Muscle of leg (tissue), 11 donors: ENCODE results near the gene TTYH2. TPM values are rescaled to one million over a fixed set of nuclear protein-coding genes. Genes with fewer than 3 reads are reported as not detected.
"Not testable (repeated sequence)": the region's sequence is repeated elsewhere in the genome, so short reads cannot be mapped to it uniquely, and the experiment has no call there.

Experiments
- DNase-seq: peaks from one replicate; pipeline ENCODE4 v3.0.0; 2013
- H3K27ac ChIP-seq: one replicate; pipeline ENCODE4 v1.5.1; 2013; ENCODE audit warnings: mild to moderate bottlenecking, low read length, control low read depth
- H3K27me3 ChIP-seq: one replicate; pipeline ENCODE4 v1.6.1; 2013; ENCODE audit warnings: low read length; ENCODE audit not compliant: control insufficient read depth, insufficient read depth
- H3K36me3 ChIP-seq: one replicate; pipeline ENCODE4 v1.6.1; 2013; ENCODE audit warnings: low read length; ENCODE audit not compliant: control insufficient read depth, insufficient read depth
- H3K4me1 ChIP-seq: one replicate; pipeline ENCODE4 v1.6.1; 2013; ENCODE audit warnings: low read length; ENCODE audit not compliant: control insufficient read depth, insufficient read depth
- H3K4me3 ChIP-seq: one replicate; pipeline ENCODE4 v1.5.1; 2013; ENCODE audit warnings: low read length, control low read depth
- H3K9me3 ChIP-seq: replicated peaks from 2 replicates; pipeline ENCODE4 v1.6.1; 2013; ENCODE audit warnings: low read depth, low read length; ENCODE audit not compliant: control insufficient read depth
- WGBS: methylation state at CpG from one replicate; pipeline ENCODE4 v1.1.5; 2013; ENCODE audit warnings: missing lambda C conversion rate; ENCODE audit not compliant: insufficient coverage; 5-methylcytosine and 5-hydroxymethylcytosine counted together
- polyA plus RNA-seq, 8 donors: library from polyadenylated mRNA; unstranded; fragments of 120-200 nt; gene quantifications; one replicate each; pipeline versions ENCODE4 v1.2.1 to v1.2.3, GENCODE V29; 2013; ENCODE audit warnings: inconsistent platforms in 1 of 8, low replicate concordance in 1 of 8; ENCODE audit not compliant: insufficient read length in 8 of 8, insufficient read depth in 1 of 8
- total RNA-seq: library from RNA; stranded (reverse); fragments of 120-200 nt; gene quantifications from one replicate; pipeline ENCODE4 v1.2.4, GENCODE V29; 2013

TTYH2 gene
- total and polyA plus RNA-seq, 9 donors: 35.5 to 85.2 (median 70.0) TPM

GRCh38 chr17:74271281-74271680 is 57.9 kb downstream of the TTYH2 start:
- H3K4me3 ChIP-seq: no peak overlapping the region
- DNase-seq: no peak
- H3K9me3 ChIP-seq: peaks cover 3% of the 10 kb centered on the region
- WGBS: 60% methylated on average over 1 of the region's 3 CpGs
- H3K27ac ChIP-seq: no peak overlapping the region
- no peaks in the 10 kb centered on the region for H3K36me3 ChIP-seq
- peaks cover 63% of the 10 kb centered on the region for H3K4me1 ChIP-seq
- H3K27me3 ChIP-seq: peaks cover 5% of the 10 kb centered on the region

DNA sequence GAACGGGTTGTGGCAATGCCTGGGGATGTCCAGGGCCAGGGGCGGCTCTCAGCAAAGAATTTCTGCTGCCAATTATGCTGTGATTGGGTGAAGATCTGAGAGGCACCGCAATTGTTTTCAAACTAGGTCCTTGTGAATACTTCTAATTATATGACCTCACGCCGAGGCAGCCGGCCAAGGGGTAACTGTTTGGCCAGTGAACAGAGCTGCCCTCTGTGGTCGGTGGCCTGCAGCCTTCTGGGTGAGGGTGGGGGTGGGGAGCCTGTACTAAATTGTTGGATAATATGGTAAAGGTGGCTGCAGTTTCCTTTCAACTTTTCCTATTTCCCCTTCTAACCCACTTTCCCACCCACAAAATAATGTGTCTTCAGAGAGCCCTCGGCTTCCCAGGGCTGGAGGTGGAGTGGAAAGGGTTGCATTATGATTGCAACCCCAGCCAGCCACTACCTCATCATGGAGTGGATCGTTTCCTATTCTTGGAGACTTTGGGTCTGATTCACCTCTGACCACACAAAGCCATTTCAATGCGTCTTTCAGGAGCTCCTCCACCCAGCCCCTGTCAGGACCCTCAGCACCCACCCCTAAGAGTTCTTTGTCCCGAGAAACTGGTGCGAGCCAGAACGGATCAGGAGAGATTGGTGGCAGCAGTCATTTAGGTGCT is 58.7 kb downstream of the TTYH2 start:
- Histone ChIP-seq H3K4me3 (no peak overlapping the region), H3K9me3 (peaks cover 2% of the 10 kb centered on the region), H3K36me3 (no peaks in the 10 kb centered on the region), H3K27me3 (peaks cover 5% of the 10 kb centered on the region), H3K4me1 (peaks cover 70% of the 10 kb centered on the region), H3K27ac (peak overlapping the region; percentile 83)
- DNase-seq: peak; percentile 89
- 33% methylated on average over 2 of the region's 13 CpGs for WGBS

DNA sequence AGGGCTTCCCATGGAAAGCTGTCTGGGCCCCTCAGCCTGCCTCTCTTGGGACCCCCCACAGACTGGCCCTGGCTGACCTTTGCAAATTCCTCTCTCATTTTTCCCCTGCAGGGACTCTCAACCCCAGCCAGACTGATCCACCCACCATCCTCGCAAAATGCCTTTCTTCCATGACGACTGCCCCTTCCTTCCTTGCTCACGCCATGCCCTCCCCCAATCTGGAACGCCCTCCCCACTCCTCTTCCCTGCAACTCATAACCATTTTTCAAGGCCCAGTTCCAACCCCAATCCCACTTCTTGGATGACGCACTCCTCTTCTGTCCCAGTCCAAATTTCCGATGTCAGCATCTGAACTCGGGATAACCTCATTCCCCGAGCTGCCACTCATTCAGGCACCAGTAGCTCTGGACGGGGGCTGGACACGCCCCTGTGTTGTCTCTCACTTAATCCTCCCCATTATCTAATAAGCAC is 59.4 kb downstream of the TTYH2 start:
- peak; percentile 96 for DNase-seq

DNA sequence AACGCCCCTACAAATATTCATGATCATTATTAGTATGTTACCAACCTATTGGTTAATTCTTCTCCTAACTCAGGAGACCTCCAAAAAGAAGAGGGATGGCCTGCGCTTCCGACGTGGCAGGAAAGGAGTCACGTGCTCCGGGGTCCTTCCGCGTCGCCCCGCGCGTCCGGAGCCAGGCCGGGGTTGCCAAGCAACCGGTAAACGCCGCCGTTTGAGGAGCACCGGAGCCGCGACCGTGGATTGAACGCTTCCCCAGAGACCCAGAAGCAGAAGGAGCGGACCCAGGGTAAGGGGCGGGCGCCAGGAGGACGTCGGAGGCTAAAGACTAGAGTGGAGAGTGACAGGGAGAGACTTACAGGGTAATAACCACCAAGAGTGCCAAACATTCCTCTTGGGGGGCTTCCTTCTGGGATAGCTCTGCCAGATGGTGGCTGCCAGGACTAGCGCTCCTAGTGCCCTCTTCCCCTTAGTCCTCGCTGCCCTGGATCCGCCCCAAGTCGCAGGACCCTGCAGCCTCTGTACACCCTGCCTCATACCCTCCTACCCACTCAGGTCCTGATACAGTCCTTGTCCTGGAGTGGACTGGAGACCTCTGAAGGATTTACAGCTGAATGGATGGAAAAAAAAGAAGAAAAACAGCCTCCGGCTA is 60.8 kb downstream of the TTYH2 start, which contains the start of gene DNAI2:
TSS of gene DNAI2 (plus strand) at position 175 of the 649 bp plus-strand sequence. CDS start 7,584 bp downstream, outside the sequence.
- H3K27me3 ChIP-seq: peaks cover 5% of the 10 kb centered on the region
- H3K27ac ChIP-seq: peak within 1 kb of the TSS; percentile 83
- H3K4me3 ChIP-seq: no peak within 1 kb of the TSS
- peaks cover 69% of the 10 kb centered on the region for H3K4me1 ChIP-seq
- H3K9me3 ChIP-seq: no peaks in the 10 kb centered on the region
- peak; percentile 80 for DNase-seq
- no peaks in the 10 kb centered on the region for H3K36me3 ChIP-seq
- WGBS: 6% methylated on average over 27 of the region's 33 CpGs

More for the DNA sequence above, 59.4 kb downstream of the TTYH2 start:
- Histone ChIP-seq H3K4me3 (no peak overlapping the region), H3K9me3 (no peaks in the 10 kb centered on the region), H3K27ac (peak overlapping the region; percentile 83), H3K27me3 (peaks cover 5% of the 10 kb centered on the region), H3K36me3 (no peaks in the 10 kb centered on the region), H3K4me1 (peaks cover 77% of the 10 kb centered on the region)
- WGBS: 7% methylated on average over 8 of the region's 10 CpGs

DNA sequence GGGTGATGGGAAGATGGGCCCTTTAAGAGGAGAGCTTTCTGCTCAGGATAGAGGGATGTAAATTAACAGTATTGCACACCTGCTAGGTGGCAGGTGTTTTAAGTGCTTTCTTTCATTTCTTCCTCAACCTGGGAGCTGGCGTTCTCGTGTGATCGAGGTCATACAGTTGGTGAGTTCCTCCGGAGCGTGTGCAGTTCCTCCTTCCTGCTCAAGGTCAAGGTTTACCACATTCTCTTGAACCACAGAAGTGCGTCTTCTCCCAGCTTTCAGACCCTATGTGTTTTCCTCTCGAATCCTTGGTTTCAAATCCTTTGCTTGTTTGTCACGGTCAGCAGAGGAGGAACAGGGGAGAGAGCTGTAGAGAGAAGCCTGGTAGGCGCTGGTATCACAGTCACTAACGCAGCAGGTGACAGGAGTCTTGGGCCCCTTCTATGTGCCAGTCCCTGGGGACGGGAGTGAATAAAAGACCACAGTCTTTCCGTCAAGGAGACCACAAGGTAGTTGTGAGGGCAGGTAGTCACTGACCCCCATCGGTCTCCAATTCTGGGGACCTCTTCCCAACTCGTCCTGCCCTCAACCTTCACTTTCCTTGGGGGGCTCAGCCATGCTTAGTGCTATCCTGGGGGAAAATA is 61.5 kb downstream of the TTYH2 start:
- Histone ChIP-seq H3K9me3 (no peaks in the 10 kb centered on the region), H3K4me1 (peaks cover 69% of the 10 kb centered on the region), H3K36me3 (no peaks in the 10 kb centered on the region), H3K4me3 (no peak overlapping the region), H3K27me3 (peaks cover 5% of the 10 kb centered on the region), H3K27ac (peak overlapping the region; percentile 67)
- DNase-seq: no peak
- 68% methylated on average over 8 of the region's 14 CpGs for WGBS

DNA sequence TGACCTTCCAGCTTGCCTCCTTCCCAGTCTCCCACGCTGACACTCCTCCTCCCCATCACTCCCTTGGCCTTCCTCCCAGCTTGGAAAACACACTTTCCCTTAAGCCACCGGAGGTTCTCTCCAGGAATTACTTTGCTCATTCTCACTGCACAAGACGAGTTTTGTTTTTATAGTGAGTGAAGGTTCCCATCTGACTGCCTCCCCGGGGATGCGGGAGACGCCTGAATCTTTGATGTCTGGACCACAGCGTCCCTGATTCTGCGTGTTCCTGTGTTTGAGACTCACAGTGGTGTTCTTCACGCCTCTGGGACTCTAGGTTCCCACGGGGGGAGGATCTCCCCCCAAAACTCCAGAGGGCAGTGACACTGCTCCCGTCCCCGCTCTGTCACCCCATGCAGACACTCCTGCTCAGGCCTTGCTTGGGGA is 62.7 kb downstream of the TTYH2 start:
- Histone ChIP-seq H3K4me1 (peaks cover 68% of the 10 kb centered on the region), H3K4me3 (no peak overlapping the region), H3K27ac (peak overlapping the region; percentile 93), H3K27me3 (peaks cover 5% of the 10 kb centered on the region), H3K9me3 (no peaks in the 10 kb centered on the region), H3K36me3 (no peaks in the 10 kb centered on the region)
- WGBS: 27% methylated on average over 7 of the region's 12 CpGs
- DNase-seq: peak; percentile 98

DNA sequence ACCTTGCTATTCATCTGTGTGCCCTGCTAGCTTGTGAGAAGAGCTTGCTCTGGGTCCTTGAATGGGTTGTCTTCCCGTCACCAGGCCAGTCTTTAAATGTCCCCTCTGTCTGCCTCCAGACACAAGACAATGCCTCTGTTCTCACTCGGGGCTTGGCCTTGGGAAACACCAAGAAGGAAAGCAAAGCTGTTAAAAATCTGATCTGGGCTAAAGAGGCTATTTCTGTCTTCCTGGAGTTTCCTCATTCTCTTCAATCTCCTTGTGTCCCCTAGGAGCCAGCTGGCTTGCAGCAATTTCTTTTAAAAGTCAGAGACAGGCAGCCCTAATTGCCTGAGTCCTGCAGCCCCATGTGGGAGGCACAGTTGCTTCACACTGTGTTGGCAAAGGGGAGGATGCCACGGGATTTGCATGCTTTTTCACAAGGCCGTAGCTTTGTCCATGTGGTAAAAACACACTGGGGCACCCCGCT is 63.2 kb downstream of the TTYH2 start:
- H3K27ac ChIP-seq: peak overlapping the region; percentile 93

GRCh38 chr17:74277935-74278334 is 64.6 kb downstream of the TTYH2 start:
- H3K4me1 ChIP-seq: peaks cover 51% of the 10 kb centered on the region
- no peak overlapping the region for H3K27ac ChIP-seq
- no peak for DNase-seq
- H3K9me3 ChIP-seq: no peaks in the 10 kb centered on the region
- H3K36me3 ChIP-seq: no peaks in the 10 kb centered on the region
- no peak overlapping the region for H3K4me3 ChIP-seq
- no CpG with 5 or more reads among the region's 1 CpG for WGBS
- H3K27me3 ChIP-seq: peaks cover 5% of the 10 kb centered on the region

More for the DNA sequence above, 63.2 kb downstream of the TTYH2 start:
- H3K4me1 ChIP-seq: peaks cover 65% of the 10 kb centered on the region
- H3K36me3 ChIP-seq: no peaks in the 10 kb centered on the region
- H3K4me3 ChIP-seq: no peak overlapping the region
- DNase-seq: peak; percentile 85
- no peaks in the 10 kb centered on the region for H3K9me3 ChIP-seq
- WGBS: 10% methylated on average over 2 of the region's 5 CpGs
- H3K27me3 ChIP-seq: peaks cover 5% of the 10 kb centered on the region

DNA sequence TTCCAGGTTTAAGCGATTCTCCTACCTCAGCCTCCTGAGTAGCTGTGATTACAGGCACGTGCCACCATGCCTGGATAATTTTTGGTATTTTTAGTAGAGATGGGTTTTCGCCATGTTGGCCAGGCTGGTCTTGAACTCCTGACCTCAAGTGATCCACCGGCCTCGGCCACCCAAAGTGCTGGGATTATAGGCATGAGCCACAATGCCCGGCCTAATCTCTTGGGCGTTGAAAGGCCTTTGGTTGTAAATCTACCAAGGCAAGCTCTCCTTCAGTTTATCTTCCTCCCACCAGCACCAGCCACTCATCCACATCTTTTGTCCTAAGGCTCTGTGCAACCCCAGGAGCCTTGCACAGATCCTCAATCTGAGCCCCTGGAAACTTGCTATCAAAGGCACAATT is 66.2 kb downstream of the TTYH2 start:
- H3K27me3 ChIP-seq, H3K27ac ChIP-seq, H3K4me3 ChIP-seq, H3K36me3 ChIP-seq, H3K9me3 ChIP-seq, DNase-seq: not testable (repeated sequence)
- WGBS: 85% methylated on average over 4 of the region's 7 CpGs
- peaks cover 38% of the 10 kb centered on the region for H3K4me1 ChIP-seq

DNA sequence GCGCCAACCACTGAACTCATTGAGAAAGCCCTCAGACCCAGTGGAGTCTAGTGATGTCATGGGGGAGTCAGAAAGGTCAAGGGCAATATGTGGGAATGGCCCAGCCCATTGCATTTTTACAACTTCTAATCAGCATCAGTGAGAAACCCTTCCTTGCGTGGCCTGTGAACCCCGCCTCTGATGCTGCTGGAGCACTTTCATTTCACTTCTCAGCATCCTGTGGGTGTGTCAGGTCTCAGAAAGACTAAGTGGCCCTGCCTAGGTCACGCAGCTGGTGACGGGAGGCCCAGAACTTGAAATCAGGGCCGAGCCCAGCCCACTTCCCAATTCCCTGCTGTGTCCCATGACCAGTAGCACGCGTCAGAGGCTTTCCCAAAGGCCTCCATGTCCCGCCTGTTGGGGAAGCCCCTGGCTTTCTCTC is 66.7 kb downstream of the TTYH2 start:
- peak; percentile 64 for DNase-seq
- Histone ChIP-seq H3K4me3 (no peak overlapping the region), H3K27ac (no peak overlapping the region), H3K36me3 (no peaks in the 10 kb centered on the region), H3K27me3 (peaks cover 5% of the 10 kb centered on the region), H3K9me3 (no peaks in the 10 kb centered on the region), H3K4me1 (peaks cover 38% of the 10 kb centered on the region)
- 68% methylated on average over 7 of the region's 9 CpGs for WGBS
